ENCODE measurements around the gene TRRAP. TPM values are rescaled to one million over a fixed set of nuclear protein-coding genes. Genes with fewer than 3 reads are reported as not detected.

Gene TRRAP
- total and polyA plus RNA-seq, 4 donors, result 8.3 to 43.1 (median 20.9) TPM

DNA sequence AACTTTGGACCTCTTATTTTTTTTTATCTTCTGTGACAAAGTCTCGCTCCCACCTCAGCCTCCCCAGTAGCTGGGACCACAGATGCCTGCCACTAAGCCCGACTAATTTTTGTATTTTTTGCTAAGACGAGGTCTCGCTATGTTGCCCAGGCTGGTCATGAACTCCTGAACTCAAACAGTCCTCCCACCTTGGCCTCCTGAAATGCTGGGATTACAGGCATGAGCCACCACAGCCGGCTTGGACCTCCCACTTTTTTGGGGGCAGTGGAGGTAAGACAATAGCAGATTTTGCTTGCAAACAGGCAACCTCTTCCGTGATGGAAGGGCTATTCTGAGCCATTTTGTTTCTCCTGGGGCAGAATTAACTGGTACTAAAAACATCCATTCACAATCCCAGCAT is 1.2 kb upstream of the TRRAP start:
- 93 to 95% methylated on average over 6 of the region's 6 CpGs for WGBS, 2 donors
- Histone ChIP-seq H3K36me3 (ENCODE audit: control insufficient read depth in 4 of 4, insufficient read depth in 4 of 4, low read length in 4 of 4) (peaks cover 0 to 10% (median 1%) of the 10 kb centered on the region in 4 donors), H3K4me3 (no peak overlapping the region), H3K4me1 (ENCODE audit: control insufficient read depth in 5 of 5, insufficient read depth in 5 of 5, low read length in 5 of 5) (peaks cover 0 to 12% (median 6%) of the 10 kb centered on the region in 5 donors), H3K9ac (ENCODE audit: insufficient read depth in 1 of 2, low read length in 2 of 2) (no peak overlapping the region), H3K27ac (ENCODE audit: low read depth in 1 of 2, low read length in 1 of 2) (no peak overlapping the region), H3K27me3 (ENCODE audit: control insufficient read depth in 3 of 3, insufficient read depth in 3 of 3, low read length in 2 of 3) (no peaks in the 10 kb centered on the region), H3K9me3 (ENCODE audit: control insufficient read depth in 4 of 4, insufficient read depth in 3 of 4, low read length in 3 of 4) (no peaks in the 10 kb centered on the region)
- ATAC-seq (ENCODE audit: insufficient read depth, low FRiP score) (no peak), DNase-seq (no peak)
- TF ChIP-seq, protein P1, sequence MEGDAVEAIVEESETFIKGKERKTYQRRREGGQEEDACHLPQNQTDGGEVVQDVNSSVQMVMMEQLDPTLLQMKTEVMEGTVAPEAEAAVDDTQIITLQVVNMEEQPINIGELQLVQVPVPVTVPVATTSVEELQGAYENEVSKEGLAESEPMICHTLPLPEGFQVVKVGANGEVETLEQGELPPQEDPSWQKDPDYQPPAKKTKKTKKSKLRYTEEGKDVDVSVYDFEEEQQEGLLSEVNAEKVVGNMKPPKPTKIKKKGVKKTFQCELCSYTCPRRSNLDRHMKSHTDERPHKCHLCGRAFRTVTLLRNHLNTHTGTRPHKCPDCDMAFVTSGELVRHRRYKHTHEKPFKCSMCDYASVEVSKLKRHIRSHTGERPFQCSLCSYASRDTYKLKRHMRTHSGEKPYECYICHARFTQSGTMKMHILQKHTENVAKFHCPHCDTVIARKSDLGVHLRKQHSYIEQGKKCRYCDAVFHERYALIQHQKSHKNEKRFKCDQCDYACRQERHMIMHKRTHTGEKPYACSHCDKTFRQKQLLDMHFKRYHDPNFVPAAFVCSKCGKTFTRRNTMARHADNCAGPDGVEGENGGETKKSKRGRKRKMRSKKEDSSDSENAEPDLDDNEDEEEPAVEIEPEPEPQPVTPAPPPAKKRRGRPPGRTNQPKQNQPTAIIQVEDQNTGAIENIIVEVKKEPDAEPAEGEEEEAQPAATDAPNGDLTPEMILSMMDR (IDR thresholded peaks at IDR 0.05; ENCODE audit: control extremely low read depth, extremely low read depth), result no peak

DNA sequence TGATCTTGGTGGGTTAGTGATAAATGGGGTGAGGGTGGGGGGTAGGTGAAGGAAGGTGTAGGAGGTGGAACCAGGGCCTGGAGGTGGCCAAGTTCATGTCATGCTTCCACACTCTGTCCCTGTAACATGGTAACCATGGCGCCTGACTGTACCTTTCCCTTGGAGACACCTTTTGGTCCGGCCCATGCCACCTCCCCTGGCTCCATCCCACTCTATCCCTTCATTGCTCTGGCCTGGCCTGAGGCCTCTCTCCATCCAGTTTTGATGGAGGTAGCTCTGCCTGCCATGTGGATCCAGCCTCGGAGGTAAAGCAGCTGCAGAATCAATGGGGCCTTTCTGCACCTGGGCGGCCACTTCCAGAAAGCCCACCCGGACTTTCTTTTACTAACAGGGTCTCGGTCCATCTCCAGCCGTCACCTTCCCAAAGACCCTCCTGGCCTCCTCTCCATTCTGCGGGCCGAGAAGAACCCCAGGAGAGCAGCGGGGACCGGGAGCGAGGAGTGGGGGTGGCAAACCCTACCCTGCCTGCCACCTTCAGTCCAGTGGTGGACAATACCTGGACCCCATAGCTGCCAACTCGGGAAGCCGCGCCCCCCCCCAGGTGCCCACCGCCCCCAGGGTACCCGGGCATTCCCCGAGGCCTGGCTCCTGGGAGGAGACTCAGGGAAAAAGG is 504 bp upstream of the TRRAP start:
- Histone ChIP-seq H3K9ac (ENCODE audit: insufficient read depth in 1 of 2, low read length in 2 of 2) (peak overlapping the region; percentile 29 to 67), H3K4me3 (peak overlapping the region; percentile 99), H3K36me3 (ENCODE audit: control insufficient read depth in 4 of 4, insufficient read depth in 4 of 4, low read length in 4 of 4) (peaks cover 0 to 10% (median 5%) of the 10 kb centered on the region in 4 donors), H3K4me1 (ENCODE audit: control insufficient read depth in 5 of 5, insufficient read depth in 5 of 5, low read length in 5 of 5) (peaks cover 0 to 12% (median 6%) of the 10 kb centered on the region in 5 donors), H3K27ac (ENCODE audit: low read depth in 1 of 2, low read length in 1 of 2) (peak overlapping the region; percentile 96 to 100), H3K27me3 (ENCODE audit: control insufficient read depth in 3 of 3, insufficient read depth in 3 of 3, low read length in 2 of 3) (no peaks in the 10 kb centered on the region), H3K9me3 (ENCODE audit: control insufficient read depth in 4 of 4, insufficient read depth in 3 of 4, low read length in 3 of 4) (no peaks in the 10 kb centered on the region)
- TF ChIP-seq, protein P1 (IDR thresholded peaks at IDR 0.05; ENCODE audit: control extremely low read depth, extremely low read depth), result no peak
- DNase-seq (no peak), ATAC-seq (ENCODE audit: insufficient read depth, low FRiP score) (no peak)
- 25 to 30% methylated on average over 18 of the region's 18 CpGs for WGBS, 2 donors

DNA sequence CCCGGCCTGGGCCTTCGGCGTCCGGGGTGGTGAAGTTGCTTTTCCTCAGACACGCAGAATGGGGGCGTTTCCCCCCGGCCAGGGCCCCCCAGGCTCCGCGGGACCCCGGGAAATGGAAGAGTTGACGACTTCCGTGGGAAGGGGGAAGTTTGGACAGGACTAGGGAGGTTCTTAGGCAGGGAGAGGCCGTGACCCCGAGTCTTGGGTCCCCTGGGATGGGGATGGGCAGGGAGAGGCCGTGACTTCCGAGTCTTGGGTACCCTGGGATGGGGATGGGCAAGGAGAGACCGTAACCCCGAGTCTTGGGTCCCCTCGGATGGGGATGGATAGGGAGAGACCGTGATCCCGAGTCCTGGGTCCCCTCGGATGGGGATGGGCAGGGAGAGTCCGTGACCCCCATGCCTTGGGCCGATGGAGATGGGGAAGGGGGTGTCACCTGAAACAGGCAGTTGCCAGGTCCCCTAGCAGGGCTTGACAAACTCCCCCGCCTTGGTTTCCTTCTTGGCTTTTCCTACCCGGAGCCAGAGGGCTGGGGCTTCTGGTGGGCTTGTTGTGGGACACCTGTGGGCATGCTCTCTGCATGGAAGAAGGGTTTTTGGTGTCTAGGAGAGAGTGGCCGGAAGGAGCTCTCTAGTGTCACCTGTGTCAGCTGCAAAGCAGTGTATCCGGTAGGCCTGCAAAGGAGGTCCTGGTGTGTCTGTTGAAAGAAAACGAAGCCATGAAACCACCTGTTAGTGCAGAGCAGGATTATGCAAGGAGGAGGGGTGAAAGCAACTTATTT is 1.1 kb downstream of the TRRAP start:
- H3K4me3 ChIP-seq, result peak overlapping the region; percentile 99
- peaks cover 0 to 17% (median 13%) of the 10 kb centered on the region in 4 donors for H3K36me3 ChIP-seq (ENCODE audit: control insufficient read depth in 4 of 4, insufficient read depth in 4 of 4, low read length in 4 of 4)
- TF ChIP-seq, protein P1 (IDR thresholded peaks at IDR 0.05; ENCODE audit: control extremely low read depth, extremely low read depth), result no peak
- H3K9me3 ChIP-seq (ENCODE audit: control insufficient read depth in 4 of 4, insufficient read depth in 3 of 4, low read length in 3 of 4), result no peaks in the 10 kb centered on the region
- H3K27ac ChIP-seq (ENCODE audit: low read depth in 1 of 2, low read length in 1 of 2), result peak overlapping the region; percentile 96 to 100
- 1% methylated on average over 28 to 29 of the region's 29 CpGs for WGBS, 2 donors
- peak in 2 of 3 donors; percentile 9 to 14 for DNase-seq
- H3K27me3 ChIP-seq (ENCODE audit: control insufficient read depth in 3 of 3, insufficient read depth in 3 of 3, low read length in 2 of 3), result no peaks in the 10 kb centered on the region
- H3K9ac ChIP-seq (ENCODE audit: insufficient read depth in 1 of 2, low read length in 2 of 2), result peak overlapping the region; percentile 88 to 94
- peak; percentile 22 for ATAC-seq (ENCODE audit: insufficient read depth, low FRiP score)
- H3K4me1 ChIP-seq (ENCODE audit: control insufficient read depth in 5 of 5, insufficient read depth in 5 of 5, low read length in 5 of 5), result peaks cover 0 to 12% (median 6%) of the 10 kb centered on the region in 5 donors
